Measurements from ENCODE around the gene MYOD1.

MYOD1 gene

GRCh38 chr11:17734986-17735817 lies 15.8 kb downstream of the MYOD1 start:
- DNase-seq (ENCODE audit: low read depth in 2 of 2) = peak in 1 of 2 experiments; percentile 31

- no peak for DNase-seq (ENCODE audit: low read depth in 2 of 2)
These were observed 16.6 kb downstream of the MYOD1 start for GRCh38 chr11:17735818-17736578.

- DNase-seq (ENCODE audit: low read depth in 2 of 2) = no peak
These were observed 17.2 kb downstream of the MYOD1 start for GRCh38 chr11:17736579-17736893.

GRCh38 chr11:17736930-17737817 lies 17.8 kb downstream of the MYOD1 start:
- DNase-seq (ENCODE audit: low read depth in 2 of 2) = no peak

- no peak for DNase-seq (ENCODE audit: low read depth in 2 of 2)
These were observed 19.0 kb downstream of the MYOD1 start for GRCh38 chr11:17738151-17738973.

GRCh38 chr11:17739945-17740338 lies 20.6 kb downstream of the MYOD1 start:
- no peak for DNase-seq (ENCODE audit: low read depth in 2 of 2)

- DNase-seq (ENCODE audit: low read depth in 2 of 2) = no peak
These were observed 21.4 kb downstream of the MYOD1 start for GRCh38 chr11:17740649-17741235.

- no peak for DNase-seq (ENCODE audit: low read depth in 2 of 2)
These were observed 22.1 kb downstream of the MYOD1 start for GRCh38 chr11:17741487-17741886.

- no peak for DNase-seq (ENCODE audit: low read depth in 2 of 2)
These were observed 22.6 kb downstream of the MYOD1 start for GRCh38 chr11:17742019-17742418.

- no peak for DNase-seq (ENCODE audit: low read depth in 2 of 2)
These were observed 23.8 kb downstream of the MYOD1 start for GRCh38 chr11:17743026-17743807.

- DNase-seq (ENCODE audit: low read depth in 2 of 2) = no peak
These were observed 24.4 kb downstream of the MYOD1 start for GRCh38 chr11:17743808-17744119.

GRCh38 chr11:17744151-17744940 lies 25.0 kb downstream of the MYOD1 start:
- DNase-seq (ENCODE audit: low read depth in 2 of 2) = no peak

- DNase-seq (ENCODE audit: low read depth in 2 of 2) = no peak
These were observed 25.8 kb downstream of the MYOD1 start for GRCh38 chr11:17745023-17745772.

GRCh38 chr11:17746096-17746495 lies 26.7 kb downstream of the MYOD1 start:
- DNase-seq (ENCODE audit: low read depth in 2 of 2) = no peak

- no peak for DNase-seq (ENCODE audit: low read depth in 2 of 2)
These were observed 28.0 kb downstream of the MYOD1 start for GRCh38 chr11:17747131-17747955.

- no peak for DNase-seq (ENCODE audit: low read depth in 2 of 2)
These were observed 28.7 kb downstream of the MYOD1 start for GRCh38 chr11:17748044-17748443.

- DNase-seq (ENCODE audit: low read depth in 2 of 2) = no peak
These were observed 29.7 kb downstream of the MYOD1 start for GRCh38 chr11:17748761-17749721.

Measured in stimulated activated CD4-positive, alpha-beta T cell treated with anti-CD3 and anti-CD28 coated beads, Interleukin-12 subunit alpha, Interleukin-12 subunit beta, amount 100 ng/mL, for 24 hours (primary cell).